Stimulated activated CD8-positive, alpha-beta memory T cell treated with anti-CD3 and anti-CD28 coated beads, Interleukin-12 subunit alpha, Interleukin-12 subunit beta, amount 100 ng/mL, for 1 hour (primary cell): Measurements from ENCODE around the gene ZFAND6.

Experiments
- DNase-seq: peaks from one replicate; pipeline ENCODE4 v3.0.0-alpha.2; 2020; ENCODE audit warnings: low read depth

The ZFAND6 gene

GRCh38 chr15:80171787-80172186 is 112.3 kb downstream of the ZFAND6 start:
- DNase-seq = no peak

DNA sequence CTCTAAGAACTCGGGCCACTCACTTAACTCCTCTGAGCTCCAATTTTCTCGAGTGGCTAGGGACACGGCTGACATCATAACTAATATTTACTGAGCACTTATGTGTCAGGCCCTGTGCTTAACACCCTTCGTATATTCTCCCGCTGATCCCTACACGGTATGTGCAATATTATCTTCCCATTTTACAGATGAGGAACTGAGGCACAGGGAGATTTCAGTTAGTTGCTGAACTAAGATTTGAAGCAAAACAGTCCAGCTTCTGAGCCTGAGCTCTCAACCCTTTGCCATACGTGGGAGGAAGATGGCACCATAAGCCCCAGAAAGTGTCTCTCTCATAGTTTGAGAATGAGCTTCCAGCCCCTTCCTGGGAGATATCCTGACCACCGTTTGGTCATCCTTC is 112.9 kb downstream of the ZFAND6 start:
- DNase-seq = no peak

- peak; percentile 47 for DNase-seq
Measured at GRCh38 chr15:80173022-80173759, 113.7 kb downstream of the ZFAND6 start.

GRCh38 chr15:80174017-80174746 is 114.7 kb downstream of the ZFAND6 start:
- DNase-seq = no peak

- no peak for DNase-seq
Measured at GRCh38 chr15:80175436-80175835, 116.0 kb downstream of the ZFAND6 start.

DNA sequence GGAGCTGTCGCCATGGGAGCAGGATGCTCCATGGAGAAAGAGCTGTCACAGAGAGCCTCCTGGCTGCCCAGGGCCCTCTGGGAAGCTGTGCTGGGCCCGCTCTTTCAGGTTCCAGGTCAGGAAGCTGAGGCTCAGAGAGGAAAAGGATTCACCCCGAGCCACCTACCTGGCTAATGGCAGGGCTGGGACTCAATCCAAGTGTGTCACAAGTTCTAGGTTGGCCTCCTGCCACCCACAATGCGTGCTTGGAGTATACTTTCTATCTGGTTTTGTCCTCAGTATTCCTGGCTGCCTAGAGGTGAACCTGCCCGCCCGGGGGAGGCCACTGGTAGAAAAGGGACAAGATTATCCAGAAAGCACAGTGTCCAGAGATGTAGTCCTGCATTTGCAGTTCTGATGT is 117.0 kb downstream of the ZFAND6 start:
- DNase-seq = no peak

- no peak for DNase-seq
Measured at GRCh38 chr15:80177156-80177555, 117.7 kb downstream of the ZFAND6 start.

GRCh38 chr15:80179025-80179759 is 119.7 kb downstream of the ZFAND6 start:
- no peak for DNase-seq

DNA sequence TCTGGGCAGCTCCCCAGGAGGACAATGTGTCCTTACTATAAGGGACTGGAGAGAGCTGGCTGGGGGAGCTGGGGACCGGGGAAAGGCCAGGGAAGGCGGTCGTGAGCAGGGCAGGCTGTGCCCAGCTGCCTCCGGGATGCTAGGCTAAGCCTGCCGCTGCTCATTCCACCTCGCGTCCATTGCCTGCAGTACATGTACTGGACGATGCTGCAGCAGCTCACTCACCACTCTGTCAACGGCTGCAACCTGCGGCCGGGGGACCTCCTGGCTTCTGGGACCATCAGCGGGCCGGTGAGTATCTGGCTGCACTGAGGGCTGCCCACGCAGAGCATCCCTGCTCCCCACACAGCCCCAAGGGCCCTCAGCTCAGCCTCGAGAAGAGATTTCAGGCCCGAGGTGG is 120.5 kb downstream of the ZFAND6 start:
- no peak for DNase-seq

- no peak for DNase-seq
Measured at GRCh38 chr15:80180468-80180867, 121.0 kb downstream of the ZFAND6 start.

GRCh38 chr15:80180986-80181385 is 121.5 kb downstream of the ZFAND6 start:
- DNase-seq = no peak

- DNase-seq = no peak
Measured at GRCh38 chr15:80182611-80183261, 123.3 kb downstream of the ZFAND6 start.

DNA sequence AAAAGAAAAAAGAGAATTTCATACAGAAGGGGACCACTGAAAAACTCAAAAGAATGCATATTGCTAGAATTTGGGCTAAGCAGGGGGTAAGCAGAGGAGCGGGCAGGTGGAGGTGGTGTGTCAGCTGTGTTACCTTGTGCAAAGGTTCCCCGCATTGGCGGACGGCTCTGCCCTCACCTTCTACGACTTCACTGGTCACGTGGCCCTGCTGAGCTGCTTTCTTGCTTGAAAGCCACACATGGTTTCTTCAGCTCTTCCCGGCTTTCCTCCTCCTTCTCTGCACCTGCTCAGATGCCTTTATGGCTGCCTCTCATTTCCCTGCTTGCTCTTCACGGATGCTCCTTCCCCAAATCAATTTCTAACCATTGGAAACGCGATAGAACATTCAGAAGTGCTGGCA is 123.8 kb downstream of the ZFAND6 start:
- no peak for DNase-seq

- DNase-seq = no peak
Measured at GRCh38 chr15:80183886-80184285, 124.4 kb downstream of the ZFAND6 start.

DNA sequence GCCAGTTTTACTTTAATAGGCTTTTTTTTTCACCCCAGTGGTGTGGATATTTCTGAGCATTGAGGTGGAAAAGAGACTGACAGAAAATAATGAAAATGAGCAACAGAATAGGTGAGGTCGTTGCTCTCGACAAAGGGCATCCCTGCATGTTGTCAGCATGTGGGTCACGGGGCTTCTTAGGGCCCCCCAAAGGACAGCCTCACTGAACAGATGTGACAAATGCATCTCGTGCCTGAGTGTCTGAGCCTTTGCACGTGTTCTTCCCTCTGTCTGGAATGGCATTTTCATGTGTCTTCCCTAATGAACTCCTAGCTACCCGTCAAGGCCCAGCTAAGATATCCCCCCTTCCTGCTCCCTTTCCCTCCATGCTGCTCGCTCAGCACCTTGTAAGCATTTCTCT is 125.1 kb downstream of the ZFAND6 start:
- no peak for DNase-seq

- no peak for DNase-seq
Measured at GRCh38 chr15:80185152-80185551, 125.7 kb downstream of the ZFAND6 start.

DNA sequence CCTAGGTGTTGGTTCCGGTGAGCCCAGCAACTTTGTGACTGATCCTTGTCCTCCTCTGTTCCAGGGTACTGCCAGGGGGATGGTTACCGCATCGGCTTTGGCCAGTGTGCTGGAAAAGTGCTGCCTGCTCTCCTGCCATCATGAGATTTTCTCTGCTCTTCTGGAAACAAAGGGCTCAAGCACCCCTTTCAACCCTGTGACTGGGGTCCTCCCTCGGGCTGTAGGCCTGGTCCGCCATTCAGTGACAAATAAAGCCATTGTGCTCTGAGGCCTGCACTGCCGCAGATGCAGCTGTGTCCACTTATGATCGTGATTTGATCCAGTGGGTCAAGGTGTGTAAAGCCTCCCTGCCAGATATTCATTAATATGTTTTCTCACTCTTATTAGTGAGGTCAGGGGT is 126.6 kb downstream of the ZFAND6 start:
- no peak for DNase-seq

DNA sequence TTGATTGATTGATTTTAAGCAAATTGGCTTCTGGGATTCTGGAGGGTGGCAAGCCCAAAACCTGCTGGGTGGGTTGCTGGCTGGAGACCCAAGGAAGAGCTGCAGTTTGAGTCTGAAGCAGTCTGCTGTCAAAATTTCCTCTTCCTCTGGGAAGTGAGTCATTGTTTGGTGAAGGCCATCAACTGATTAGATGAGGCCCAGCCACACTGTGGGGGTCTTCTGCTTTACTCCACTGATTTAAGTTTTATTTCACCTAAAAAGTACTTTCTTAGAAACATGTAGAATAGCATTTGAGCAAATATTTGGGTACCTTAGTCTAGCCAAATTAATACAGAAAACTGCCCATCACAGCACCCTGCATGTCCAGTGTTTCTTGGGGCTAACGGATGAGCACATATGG is 127.1 kb downstream of the ZFAND6 start:
- DNase-seq = no peak
